IPS-NIHi7 (cell line): ENCODE measurements around the gene NAV2.

Source experiments
- DNase-seq: peaks from one replicate; pipeline ENCODE4 v3.0.0; 2012; ENCODE audit warnings: mixed read lengths; ENCODE audit errors: extremely low spot score

The NAV2 gene

GRCh38 chr11:20021771-20022362 lies 309.2 kb downstream of the NAV2 start:
- peak; percentile 46 for DNase-seq

- peak; percentile 77 for DNase-seq
Measured at GRCh38 chr11:20022363-20023081, 309.9 kb downstream of the NAV2 start.

- no peak for DNase-seq
Measured at GRCh38 chr11:20023082-20023426, 310.4 kb downstream of the NAV2 start.

- no peak for DNase-seq
Measured at GRCh38 chr11:20024172-20024935, 311.7 kb downstream of the NAV2 start.

GRCh38 chr11:20025332-20025840 lies 312.7 kb downstream of the NAV2 start:
- DNase-seq = no peak

GRCh38 chr11:20026629-20027555 lies 314.3 kb downstream of the NAV2 start:
- DNase-seq = peak; percentile 82

- DNase-seq = no peak
Measured at GRCh38 chr11:20027556-20028013, 314.9 kb downstream of the NAV2 start.

GRCh38 chr11:20029193-20029592 lies 316.6 kb downstream of the NAV2 start:
- DNase-seq = no peak

- no peak for DNase-seq
Measured at GRCh38 chr11:20030472-20030871, 317.8 kb downstream of the NAV2 start.

GRCh38 chr11:20031155-20032001 lies 318.7 kb downstream of the NAV2 start:
- no peak for DNase-seq

GRCh38 chr11:20032127-20032526 lies 319.5 kb downstream of the NAV2 start:
- DNase-seq = no peak

GRCh38 chr11:20032577-20033260 lies 320.1 kb downstream of the NAV2 start:
- no peak for DNase-seq

GRCh38 chr11:20033806-20034205 lies 321.2 kb downstream of the NAV2 start:
- DNase-seq = no peak

GRCh38 chr11:20034941-20035340 lies 322.3 kb downstream of the NAV2 start:
- no peak for DNase-seq

GRCh38 chr11:20035375-20035700 lies 322.7 kb downstream of the NAV2 start:
- no peak for DNase-seq

GRCh38 chr11:20035701-20036601 lies 323.3 kb downstream of the NAV2 start:
- DNase-seq = no peak

- DNase-seq = no peak
Measured at GRCh38 chr11:20036626-20037335, 324.1 kb downstream of the NAV2 start.

GRCh38 chr11:20037396-20038153 lies 324.9 kb downstream of the NAV2 start:
- DNase-seq = no peak
